HL-60 (cell line): Measurements from ENCODE around the gene ENTHD1.

Experiments used
- DNase-seq, 2 experiments: peaks; one replicate each; pipeline ENCODE4 v3.0.0-alpha.2; 2010 to 2020; ENCODE audit warnings: low read depth in 1 of 2, low spot score in 1 of 2
- H3K27ac ChIP-seq: fragments of 250-450 bp; sonication (Bioruptor Pico); replicated peaks from 2 replicates; pipeline ENCODE4 v1.5.1; 2020; ENCODE audit warnings: mild to moderate bottlenecking, moderate library complexity
- H3K27me3 ChIP-seq: fragments of 250-450 bp; sonication (Bioruptor Pico); 2 replicates; pipeline ENCODE4 v1.5.1; 2021; ENCODE audit warnings: mild to moderate bottlenecking, moderate library complexity; ENCODE audit not compliant: insufficient read depth, poor library complexity, severe bottlenecking
- H3K4me3 ChIP-seq: replicated peaks from 2 replicates; pipeline ENCODE4 v1.5.1; 2011; ENCODE audit warnings: mild to moderate bottlenecking, control low read depth, low read length; ENCODE audit not compliant: insufficient read depth
- CTCF ChIP-seq: IDR thresholded peaks from one replicate; pipeline ENCODE4 v1.5.1; 2011; ENCODE audit warnings: low read length, control low read depth, inconsistent platforms; ENCODE audit not compliant: insufficient read depth
- GABPA ChIP-seq: IDR thresholded peaks from 2 replicates; pipeline ENCODE4 v1.6.1; 2012; ENCODE audit warnings: low read depth
- POLR2AphosphoS5 ChIP-seq: IDR thresholded peaks from 2 replicates; pipeline ENCODE4 v1.6.1; 2012; ENCODE audit warnings: low read depth
- REST ChIP-seq: IDR thresholded peaks from 2 replicates; pipeline ENCODE4 v1.6.1; 2012; ENCODE audit warnings: low read depth; ENCODE audit not compliant: insufficient replicate concordance
- SPI1 ChIP-seq: IDR thresholded peaks from 2 replicates; pipeline ENCODE4 v1.6.1; 2012; ENCODE audit warnings: low read depth, mild to moderate bottlenecking, borderline replicate concordance

The ENTHD1 gene

GRCh38 chr22:39916496-39916895 lies 22.9 kb upstream of the ENTHD1 start:
- no peak for DNase-seq
- Histone ChIP-seq H3K4me3 (no peak overlapping the region), H3K27ac (no peak overlapping the region), H3K27me3 (no peaks in the 10 kb centered on the region)
- TF ChIP-seq CTCF (no peak), POLR2AphosphoS5 (no peak), GABPA (no peak), REST (no peak), SPI1 (no peak)

GRCh38 chr22:39915295-39915726 lies 21.8 kb upstream of the ENTHD1 start:
- no peak overlapping the region for H3K27ac ChIP-seq
- no peak overlapping the region for H3K4me3 ChIP-seq
- TF ChIP-seq REST (no peak), GABPA (no peak), SPI1 (no peak)
- no peaks in the 10 kb centered on the region for H3K27me3 ChIP-seq
- no peak for DNase-seq

GRCh38 chr22:39914584-39914983 lies 21.0 kb upstream of the ENTHD1 start:
- DNase-seq: no peak
- TF ChIP-seq SPI1 (no peak), POLR2AphosphoS5 (no peak), CTCF (no peak), REST (no peak), GABPA (no peak)
- H3K27ac ChIP-seq: no peak overlapping the region
- H3K4me3 ChIP-seq: no peak overlapping the region
- no peaks in the 10 kb centered on the region for H3K27me3 ChIP-seq

- no peaks in the 10 kb centered on the region for H3K27me3 ChIP-seq
- no peak for DNase-seq
- no peak overlapping the region for H3K4me3 ChIP-seq
- no peak for TF ChIP-seq POLR2AphosphoS5
- TF ChIP-seq SPI1: no peak
- TF ChIP-seq CTCF: no peak
- TF ChIP-seq REST: no peak
- no peak for TF ChIP-seq GABPA
- no peak overlapping the region for H3K27ac ChIP-seq
These were observed 20.3 kb upstream of the ENTHD1 start for GRCh38 chr22:39913886-39914285.
